Stimulated activated CD8-positive, alpha-beta memory T cell treated with anti-CD3 and anti-CD28 coated beads, Interleukin-12 subunit alpha, Interleukin-12 subunit beta, amount 100 ng/mL, for 24 hours (primary cell): ENCODE measurements around the gene INTS7.
"Not testable (repeated sequence)": the region's sequence is repeated elsewhere in the genome, so short reads cannot be mapped to it uniquely, and the experiment has no call there.

Source experiments
- DNase-seq: peaks from one replicate; pipeline ENCODE4 v3.0.0-alpha.2; 2020; ENCODE audit errors: extremely low read depth

Gene INTS7

DNA sequence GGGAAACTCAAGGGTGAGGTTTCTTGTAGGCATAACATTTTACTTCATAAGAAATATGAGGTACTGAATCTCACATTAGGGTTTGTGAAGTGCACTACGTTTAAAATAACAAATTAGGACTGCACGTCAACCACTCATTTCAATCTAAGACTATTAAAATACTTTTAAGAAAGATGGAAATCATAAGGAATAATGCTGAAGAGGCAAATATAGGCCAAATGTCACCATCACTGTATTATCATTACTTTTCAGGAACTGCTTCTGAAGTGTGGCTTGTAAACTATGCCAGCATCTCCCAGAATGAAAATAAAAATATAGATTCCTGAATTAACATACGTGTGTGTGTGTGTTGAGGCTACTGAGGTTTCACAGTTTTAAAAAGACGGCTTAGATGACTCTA, 56.8 kb downstream of the INTS7 start:
- no peak for DNase-seq

- DNase-seq, result no peak
Observed at GRCh38 chr1:211975152-211975941, 60.0 kb downstream of the INTS7 start.

GRCh38 chr1:211973541-211973940, 61.8 kb downstream of the INTS7 start:
- DNase-seq, result no peak

- DNase-seq, result no peak
Observed at GRCh38 chr1:211968200-211968834, 67.0 kb downstream of the INTS7 start.

GRCh38 chr1:211967704-211968103, 67.7 kb downstream of the INTS7 start:
- no peak for DNase-seq

GRCh38 chr1:211965108-211965805, 70.1 kb downstream of the INTS7 start:
- no peak for DNase-seq

DNA sequence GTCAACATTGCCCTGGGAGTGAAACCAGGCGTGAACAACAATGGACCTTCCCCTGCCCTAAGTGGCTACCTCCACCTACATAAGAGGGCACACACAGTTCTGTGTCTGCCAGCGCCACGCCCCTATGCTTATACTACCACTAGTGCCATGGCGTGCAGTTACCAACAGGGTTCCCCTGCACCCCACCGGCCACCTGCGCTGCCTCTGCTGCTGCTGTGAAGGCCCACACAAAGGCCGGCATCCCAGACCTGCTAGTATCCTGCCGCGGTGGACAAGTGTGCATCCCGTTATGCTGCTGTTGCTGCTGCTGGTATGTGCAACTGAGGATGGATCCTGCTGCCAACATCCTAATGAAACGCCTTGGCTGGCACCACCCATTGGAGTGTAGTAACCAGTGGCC, 75.7 kb downstream of the INTS7 start:
- no peak for DNase-seq

DNA sequence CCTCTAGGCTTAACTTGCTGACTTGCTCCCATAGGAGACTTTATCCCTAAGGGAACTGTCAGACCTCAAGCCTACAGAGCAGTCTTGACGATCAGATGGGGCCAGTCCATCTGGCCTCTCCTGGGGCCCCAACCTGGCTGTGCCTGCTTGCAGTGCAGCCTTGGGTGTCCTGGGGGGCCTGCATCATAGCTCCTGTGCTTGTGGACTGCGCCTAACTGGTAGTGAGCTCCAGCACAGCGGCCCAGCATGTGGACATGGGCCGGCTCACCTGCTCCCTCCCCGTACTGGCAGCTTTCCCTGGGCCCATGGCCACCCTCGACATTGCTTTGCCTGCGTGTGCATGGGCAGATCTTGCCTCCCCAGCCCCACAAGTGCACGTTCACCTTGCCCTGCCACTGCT, 76.1 kb downstream of the INTS7 start:
- DNase-seq, result no peak

DNA sequence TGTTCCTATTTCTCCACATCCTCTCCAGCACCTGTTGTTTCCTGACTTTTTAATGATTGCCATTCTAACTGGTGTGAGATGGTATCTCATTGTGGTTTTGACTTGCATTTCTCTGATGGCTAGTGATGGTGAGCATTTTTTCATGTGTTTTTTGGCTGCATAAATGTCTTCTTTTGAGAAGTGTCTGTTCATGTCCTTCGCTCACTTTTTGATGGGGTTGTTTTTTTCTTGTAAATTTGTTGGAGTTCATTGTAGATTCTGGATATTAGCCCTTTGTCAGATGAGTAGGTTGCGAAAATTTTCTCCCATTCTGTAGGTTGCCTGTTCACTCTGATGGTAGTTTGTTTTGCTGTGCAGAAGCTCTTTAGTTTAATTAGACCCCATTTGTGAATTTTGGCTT, 81.3 kb downstream of the INTS7 start:
- DNase-seq, result not testable (repeated sequence)

GRCh38 chr1:211953543-211953942, 81.8 kb downstream of the INTS7 start:
- DNase-seq, result not testable (repeated sequence)

DNA sequence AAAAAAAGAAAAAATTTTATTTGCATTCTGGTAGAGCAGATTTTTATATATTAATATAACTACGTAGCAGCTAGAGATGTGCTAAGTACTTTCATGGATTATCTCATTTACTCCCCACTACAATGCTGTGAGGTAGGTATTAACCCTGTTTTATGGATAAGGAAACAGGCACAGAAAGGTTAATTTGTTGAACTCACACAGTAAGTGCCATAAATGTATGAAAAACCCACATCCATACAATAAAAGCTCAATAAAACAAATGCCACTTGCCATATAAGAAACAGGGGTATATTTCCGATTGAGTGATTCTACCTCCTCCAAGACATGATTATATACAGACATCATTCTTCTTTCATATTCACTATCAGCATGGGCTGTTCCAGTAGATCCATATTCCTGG, 83.1 kb downstream of the INTS7 start:
- DNase-seq, result no peak

DNA sequence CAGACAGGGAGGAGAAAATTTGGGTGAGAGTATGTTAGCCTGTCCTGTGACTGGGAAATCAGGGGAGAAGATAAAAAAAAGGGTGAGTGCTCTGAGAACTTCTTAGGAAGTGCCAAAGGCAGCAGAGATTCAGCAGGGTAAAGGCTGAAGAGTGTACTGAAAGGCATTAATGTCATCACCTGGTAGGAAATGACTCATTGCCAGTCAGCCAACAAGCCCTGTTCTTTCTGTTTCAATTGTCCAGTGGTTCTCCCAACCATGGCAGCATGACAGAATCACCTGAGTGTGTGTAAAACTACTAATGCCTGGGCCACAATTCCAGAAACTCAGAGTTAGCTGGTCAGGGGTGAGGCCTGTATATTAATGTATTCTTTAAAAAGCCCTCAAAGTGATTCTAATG, 83.5 kb downstream of the INTS7 start:
- no peak for DNase-seq

- DNase-seq, result no peak
Observed at GRCh38 chr1:211948377-211948776, 87.0 kb downstream of the INTS7 start.

GRCh38 chr1:211947396-211948295, 87.7 kb downstream of the INTS7 start:
- DNase-seq, result no peak

GRCh38 chr1:211944733-211945500, 90.4 kb downstream of the INTS7 start:
- DNase-seq, result no peak

- no peak for DNase-seq
Observed at GRCh38 chr1:211942583-211942982, 92.8 kb downstream of the INTS7 start.

GRCh38 chr1:211939876-211940468, 95.4 kb downstream of the INTS7 start:
- peak; percentile 9 for DNase-seq

DNA sequence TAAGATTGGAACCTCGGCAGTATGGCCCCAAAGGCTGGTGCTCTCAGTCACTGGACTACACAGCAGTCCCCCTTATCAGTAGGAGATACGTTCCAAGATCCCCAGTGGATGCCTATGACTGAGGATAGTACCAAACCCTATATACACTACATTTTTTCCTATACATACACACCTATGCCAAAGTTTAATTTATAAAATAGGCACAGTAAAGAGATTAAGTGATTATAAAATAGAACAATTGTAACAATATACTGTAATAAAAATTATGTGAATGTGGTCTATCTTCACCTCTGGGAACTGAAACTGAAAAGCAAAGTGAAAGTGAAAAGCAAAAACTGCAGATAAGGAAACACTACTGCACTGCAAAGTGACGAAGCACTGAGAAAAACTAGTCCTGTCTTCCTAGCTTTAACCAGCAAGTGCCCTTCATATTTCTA, 96.8 kb downstream of the INTS7 start:
- DNase-seq, result no peak

- DNase-seq, result not testable (repeated sequence)
Observed at GRCh38 chr1:211937422-211937821, 97.9 kb downstream of the INTS7 start.

GRCh38 chr1:211935448-211935970, 99.8 kb downstream of the INTS7 start:
- peak; percentile 32 for DNase-seq
